ENCODE results near the gene VWA3B. TPM values are rescaled to one million over a fixed set of nuclear protein-coding genes. Genes with fewer than 3 reads are reported as not detected.
A peak's percentile ranks its signal among the peaks of the same experiment; 100 is the strongest.
"Not testable (repeated sequence)": the region's sequence is repeated elsewhere in the genome, so short reads cannot be mapped to it uniquely, and the experiment has no call there.

Gene VWA3B, protein sequence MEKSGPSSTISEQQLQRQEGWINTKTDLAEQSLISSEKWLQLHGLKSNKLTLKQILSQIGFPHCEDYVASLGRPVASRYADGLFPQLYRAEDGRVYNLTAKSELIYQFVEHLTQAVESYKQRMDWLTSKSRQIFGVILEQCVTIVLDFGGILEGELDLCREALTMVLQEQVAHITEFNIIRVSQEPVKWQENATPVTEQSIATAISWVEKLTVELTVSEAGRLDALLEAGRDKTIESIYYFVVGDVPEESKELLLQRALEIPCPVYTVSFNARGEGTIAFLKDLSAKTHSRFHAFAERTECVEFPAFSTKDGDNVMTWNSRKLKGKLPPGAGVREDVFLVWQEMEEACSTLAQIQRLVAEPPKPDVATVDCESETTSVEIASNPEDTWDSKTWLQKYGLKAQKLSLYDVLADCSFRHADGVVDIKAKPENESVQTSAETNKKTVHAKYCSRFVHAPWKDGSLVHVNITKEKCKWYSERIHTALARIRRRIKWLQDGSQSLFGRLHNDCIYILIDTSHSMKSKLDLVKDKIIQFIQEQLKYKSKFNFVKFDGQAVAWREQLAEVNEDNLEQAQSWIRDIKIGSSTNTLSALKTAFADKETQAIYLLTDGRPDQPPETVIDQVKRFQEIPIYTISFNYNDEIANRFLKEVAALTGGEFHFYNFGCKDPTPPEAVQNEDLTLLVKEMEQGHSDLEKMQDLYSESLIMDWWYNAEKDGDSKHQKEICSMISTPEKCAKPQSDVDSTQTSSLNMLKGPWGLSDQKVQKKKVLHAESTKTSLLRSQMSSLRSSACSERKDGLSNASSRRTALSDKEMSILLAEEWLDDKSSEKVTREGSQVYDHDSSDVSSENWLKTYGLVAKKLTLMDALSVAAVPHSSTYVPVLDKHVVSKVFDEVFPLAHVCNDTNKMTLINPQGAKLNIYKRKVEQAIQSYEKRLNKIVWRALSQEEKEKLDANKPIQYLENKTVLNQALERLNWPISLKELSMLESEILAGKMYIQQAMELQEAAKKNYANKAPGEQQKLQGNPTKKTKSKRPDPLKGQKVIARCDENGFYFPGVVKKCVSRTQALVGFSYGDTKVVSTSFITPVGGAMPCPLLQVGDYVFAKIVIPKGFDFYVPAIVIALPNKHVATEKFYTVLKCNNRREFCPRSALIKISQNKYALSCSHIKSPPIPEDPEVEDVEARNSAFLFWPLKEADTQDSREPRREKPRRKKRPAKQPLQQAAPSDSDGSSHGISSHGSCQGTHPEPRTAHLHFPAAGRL (N-terminal part only)
- not detected in 2 replicates for total RNA-seq (2014; rRNA removed; shearing (Covaris generic))

DNA sequence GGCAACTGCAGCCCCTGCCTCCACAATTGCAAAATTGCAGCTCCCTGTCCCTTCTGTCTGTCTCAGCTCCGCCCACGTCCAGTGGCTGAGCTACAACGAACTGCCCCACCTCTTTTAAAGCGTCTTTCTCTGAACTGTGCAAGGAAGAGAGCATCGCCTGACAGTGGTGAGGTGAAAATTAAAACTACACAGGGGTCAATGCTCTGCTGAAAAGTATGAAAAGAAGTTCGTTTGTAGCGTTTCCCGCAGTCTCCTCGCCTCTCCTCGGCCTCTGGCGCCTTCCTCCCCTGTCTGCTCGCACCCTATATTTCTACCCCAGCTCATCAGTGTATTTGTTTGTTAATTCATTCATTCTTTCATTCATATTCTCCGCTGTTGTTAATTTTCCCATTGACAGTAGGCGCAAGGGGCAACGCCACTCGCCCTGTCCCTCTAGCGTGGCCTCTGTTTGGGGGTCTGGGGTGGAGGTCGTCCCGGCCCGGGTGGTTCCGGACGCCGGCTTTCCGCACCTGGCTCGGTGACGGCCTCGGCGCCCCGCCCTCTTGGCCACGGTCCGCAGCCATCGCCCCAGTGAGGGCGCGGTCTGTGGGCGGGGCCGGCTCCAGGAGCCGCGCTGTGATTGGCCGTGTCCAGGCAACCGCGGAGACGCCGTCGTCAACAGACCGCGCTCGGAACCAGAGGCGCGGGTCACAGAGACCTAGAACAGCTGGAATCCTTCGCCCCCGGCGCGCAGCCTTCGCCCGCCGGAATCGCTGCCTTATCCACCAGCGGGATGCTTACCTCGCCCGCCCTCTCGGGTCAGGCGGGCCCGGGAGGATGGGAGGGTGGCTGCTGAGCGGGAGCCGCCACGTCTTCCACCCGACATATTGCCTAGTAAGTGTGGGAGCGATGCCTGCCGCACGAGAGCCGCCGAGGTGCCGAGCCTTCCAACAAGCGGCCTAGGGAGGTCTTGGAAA lies at the start of gene VWA3B:
Gene VWA3B, plus strand, starts transcription at position 677 of the 956 bp plus-strand sequence. CDS start 5,926 bp downstream, outside the sequence.
- in situ Hi-C loops (cut with HindIII; ENCODE audit: low sequenced_read_pairs) = no loop called here

DNA sequence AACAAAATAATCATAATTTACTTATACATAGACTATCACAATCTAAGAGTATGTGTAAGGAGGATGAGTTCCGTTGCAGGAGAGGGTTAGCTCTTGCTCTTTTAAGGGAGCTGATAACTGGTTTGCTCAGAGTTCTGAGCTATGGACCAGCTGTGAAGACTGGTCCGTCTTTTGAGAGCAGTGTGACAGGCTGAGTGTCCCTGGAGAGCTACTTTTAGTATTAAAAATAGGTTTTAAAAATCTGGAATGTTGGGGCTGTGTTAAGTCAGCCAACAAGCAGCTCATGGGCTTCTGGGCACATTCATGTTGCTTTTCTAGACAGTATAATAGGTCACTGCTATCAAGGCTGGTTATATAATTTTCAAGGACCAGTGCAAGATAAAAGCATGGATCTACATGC lies 49.8 kb upstream of the VWA3B start:
- peak; percentile 47 for DNase-seq (ENCODE audit: low spot score)
- in situ Hi-C loops (cut with HindIII; ENCODE audit: low sequenced_read_pairs) = no loop called here

More for the DNA sequence above, at the start of gene VWA3B:
- DNase-seq (ENCODE audit: low spot score) = peak; percentile 11

- in situ Hi-C loops (cut with HindIII; ENCODE audit: low sequenced_read_pairs) = no loop called here
- peak; percentile 26 for DNase-seq (ENCODE audit: low spot score)
These were observed 49.2 kb upstream of the VWA3B start for GRCh38 chr2:98037666-98038336.

- in situ Hi-C loops (cut with HindIII; ENCODE audit: low sequenced_read_pairs) = no loop called here
- DNase-seq (ENCODE audit: low spot score) = no peak
These were observed 47.7 kb upstream of the VWA3B start for GRCh38 chr2:98039085-98039756.

DNA sequence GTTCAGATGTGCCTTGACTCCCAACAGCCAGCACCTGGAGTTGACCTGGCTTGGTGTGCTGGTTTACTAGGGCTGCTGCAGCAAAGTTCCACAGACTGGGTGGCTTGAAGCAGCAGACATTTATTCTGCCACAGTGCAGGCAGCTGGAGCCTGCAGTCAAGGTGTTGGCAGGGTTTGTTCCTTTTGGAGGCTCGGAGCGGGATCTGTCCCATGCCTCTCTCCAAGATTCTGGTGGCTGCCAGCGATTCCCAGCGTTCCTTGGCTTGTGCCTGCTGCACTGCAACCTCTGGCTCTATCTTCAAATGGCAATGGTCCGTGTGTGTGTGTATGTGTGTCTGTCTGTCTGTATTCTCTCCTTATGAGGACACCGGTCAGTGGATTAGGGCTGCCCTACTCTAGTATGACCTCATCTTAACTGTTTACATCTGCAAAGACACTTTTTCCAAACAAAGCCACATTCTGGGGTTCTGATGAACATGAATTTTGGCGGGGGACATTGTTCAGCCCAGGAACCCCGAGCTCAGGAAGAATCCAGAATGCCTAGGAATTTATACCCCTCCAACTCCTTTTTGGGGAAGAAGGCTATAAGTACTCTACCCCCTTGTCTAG lies 46.5 kb upstream of the VWA3B start:
- DNase-seq (ENCODE audit: low spot score) = no peak
- in situ Hi-C loops (cut with HindIII; ENCODE audit: low sequenced_read_pairs) = no loop called here

GRCh38 chr2:98043101-98043500 lies 43.9 kb upstream of the VWA3B start:
- in situ Hi-C loops (cut with HindIII; ENCODE audit: low sequenced_read_pairs) = no loop called here
- DNase-seq (ENCODE audit: low spot score) = no peak

DNA sequence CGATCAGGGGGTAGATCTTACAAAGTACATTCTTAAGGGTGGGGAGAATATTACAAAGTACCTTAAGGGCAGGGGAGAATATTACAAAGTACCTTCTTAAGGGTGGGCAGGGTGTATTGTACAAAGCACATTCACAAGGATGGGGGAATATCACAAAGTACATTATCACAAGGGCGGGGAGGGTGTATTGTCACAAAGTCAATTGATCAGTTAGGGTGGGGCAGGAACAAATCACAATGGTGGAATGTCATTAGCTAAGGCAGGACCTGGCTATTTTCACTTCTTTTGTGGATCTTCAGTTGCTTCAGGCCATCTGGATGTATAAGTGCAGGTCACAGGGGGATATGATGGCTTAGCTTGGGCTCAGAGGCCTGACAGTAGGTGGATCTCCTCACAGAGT lies 42.2 kb upstream of the VWA3B start:
- DNase-seq (ENCODE audit: low spot score); in situ Hi-C loops (cut with HindIII; ENCODE audit: low sequenced_read_pairs): not testable (repeated sequence)

DNA sequence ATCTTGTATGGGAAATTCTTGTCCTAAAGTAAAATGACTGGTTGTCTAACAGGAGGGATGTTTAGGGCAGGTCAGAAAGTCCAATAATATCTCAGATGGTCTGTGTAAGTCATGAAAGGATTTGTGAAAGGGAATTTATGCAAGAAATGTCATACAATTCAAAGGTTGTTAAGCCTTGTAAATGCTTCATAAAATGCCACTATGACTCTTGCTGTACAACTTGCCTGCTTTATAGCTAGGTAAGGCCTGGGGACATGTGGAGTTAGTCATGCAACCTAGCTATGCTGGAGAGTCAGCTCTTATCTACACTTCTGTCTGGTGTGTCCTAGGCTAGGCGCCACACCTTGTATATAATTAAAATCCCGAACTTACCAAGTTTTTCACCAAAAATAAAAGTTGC lies 36.9 kb upstream of the VWA3B start:
- in situ Hi-C loops (cut with HindIII; ENCODE audit: low sequenced_read_pairs) = no loop called here
- DNase-seq (ENCODE audit: low spot score) = no peak

- in situ Hi-C loops (cut with HindIII; ENCODE audit: low sequenced_read_pairs) = no loop called here
- DNase-seq (ENCODE audit: low spot score) = no peak
These were observed 28.6 kb upstream of the VWA3B start for GRCh38 chr2:98058191-98058975.

DNA sequence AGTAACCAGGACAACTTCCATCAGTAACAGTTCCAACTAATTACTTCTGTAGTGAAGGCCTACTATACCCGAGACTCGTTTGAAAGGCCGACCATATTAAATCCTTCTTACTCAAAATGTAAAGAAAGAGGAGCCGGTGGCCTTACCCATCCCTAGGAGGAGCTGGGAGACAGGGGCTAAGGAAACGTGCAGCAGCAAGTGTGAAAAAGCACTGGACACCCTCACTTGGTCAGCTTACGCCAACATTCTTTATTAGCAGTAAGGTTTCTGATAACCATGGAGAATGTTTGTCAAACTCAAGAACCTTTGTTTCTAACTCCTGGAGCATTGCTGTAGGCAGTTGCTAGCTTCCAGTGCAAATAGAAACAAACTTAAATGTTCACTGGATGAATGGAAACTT lies 26.7 kb upstream of the VWA3B start:
- no peak for DNase-seq (ENCODE audit: low spot score)
- in situ Hi-C loops (cut with HindIII; ENCODE audit: low sequenced_read_pairs) = no loop called here

DNA sequence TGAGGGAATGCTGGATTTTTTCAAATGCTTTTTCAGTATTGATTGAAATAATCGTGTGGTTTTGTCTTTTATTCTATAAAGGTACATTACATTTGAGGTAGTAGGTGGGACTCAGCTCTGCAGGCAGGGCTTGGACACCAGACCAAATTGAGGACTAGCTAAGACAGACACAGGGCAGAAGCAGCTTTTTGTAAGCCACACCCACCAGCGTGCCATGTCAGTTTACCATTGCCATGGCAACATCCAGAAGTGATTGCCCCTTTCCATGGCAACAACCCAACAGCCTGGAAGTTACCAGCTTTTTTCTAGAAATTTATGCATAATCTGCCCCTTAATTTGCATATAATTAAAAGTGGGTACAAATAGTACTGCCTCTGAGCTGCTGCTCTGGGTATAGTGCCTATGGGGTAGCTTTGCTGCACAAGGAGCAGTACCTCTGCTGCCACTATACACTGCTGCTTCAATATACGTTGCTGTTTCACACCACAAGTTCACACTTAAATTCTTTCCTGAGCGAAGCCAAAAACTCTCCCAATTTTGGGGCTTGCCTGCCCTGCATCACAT lies 23.6 kb upstream of the VWA3B start:
- in situ Hi-C loops (cut with HindIII; ENCODE audit: low sequenced_read_pairs) = no loop called here
- DNase-seq (ENCODE audit: low spot score) = no peak

- no peak for DNase-seq (ENCODE audit: low spot score)
- in situ Hi-C loops (cut with HindIII; ENCODE audit: low sequenced_read_pairs) = no loop called here
These were observed 21.2 kb upstream of the VWA3B start for GRCh38 chr2:98065808-98066207.

GRCh38 chr2:98067160-98067559 lies 19.8 kb upstream of the VWA3B start:
- no peak for DNase-seq (ENCODE audit: low spot score)
- in situ Hi-C loops (cut with HindIII; ENCODE audit: low sequenced_read_pairs) = no loop called here

DNA sequence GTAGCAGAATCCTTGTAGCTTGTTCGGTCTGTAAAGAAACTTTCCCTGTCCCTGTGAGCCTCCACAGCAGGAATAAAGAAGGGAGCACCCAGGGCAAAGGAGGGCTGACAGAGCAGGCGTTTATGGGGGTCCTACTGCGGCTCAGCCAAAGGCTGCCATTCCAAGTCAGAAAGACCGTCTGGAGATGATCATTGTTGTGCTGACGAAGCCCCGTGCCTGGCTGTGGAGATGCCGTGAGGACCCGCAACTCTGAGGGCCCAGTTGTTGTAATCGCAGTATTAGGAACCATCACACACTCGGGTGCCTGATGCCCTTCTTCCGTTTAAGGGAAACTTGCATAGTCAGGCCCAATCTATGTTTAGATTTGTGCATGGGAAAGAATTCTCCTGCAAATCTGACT lies 16.9 kb upstream of the VWA3B start:
- in situ Hi-C loops (cut with HindIII; ENCODE audit: low sequenced_read_pairs) = no loop called here
- DNase-seq (ENCODE audit: low spot score) = no peak

- no peak for DNase-seq (ENCODE audit: low spot score)
- in situ Hi-C loops (cut with HindIII; ENCODE audit: low sequenced_read_pairs) = no loop called here
These were observed 14.5 kb upstream of the VWA3B start for GRCh38 chr2:98072442-98072841.

GRCh38 chr2:98078701-98079100 lies 8.3 kb upstream of the VWA3B start:
- in situ Hi-C loops (cut with HindIII; ENCODE audit: low sequenced_read_pairs) = no loop called here
- no peak for DNase-seq (ENCODE audit: low spot score)
